PC-9 (cell line): ENCODE results near the gene BCR. TPM values are rescaled to one million over a fixed set of nuclear protein-coding genes. Genes with fewer than 3 reads are reported as not detected.

ENCODE experiments used
- BruUV-seq: library from RNA; stranded (reverse); fragments of 400-500 nt; replicated peaks from 2 replicates; lab custom pipeline; 2021; lab: Mats Ljungman, UMichigan
- CTCF ChIA-PET: fragments of 300-600 bp; sonication (Branson Sonifier 250); formaldehyde crosslinking; loops from one replicate; lab custom pipeline; 2022; ENCODE audit warnings: antibody characterized with exemption; lab: Charles Lee
- POLR2A ChIA-PET: fragments of 300-600 bp; sonication (Branson Sonifier 250); formaldehyde crosslinking; loops from one replicate; lab custom pipeline; 2022; ENCODE audit warnings: antibody characterized with exemption; ENCODE audit not compliant: unreplicated experiment; lab: Charles Lee
- DNase-seq, 2 experiments: peaks; one replicate each; pipeline versions ENCODE4 v3.0.0 to v3.0.0-alpha.2; 2015 to 2022; ENCODE audit warnings: mixed read lengths in 1 of 2
- H2AFZ ChIP-seq: fragments of 200-600 bp; sonication (generic); 2 replicates; pipeline ENCODE4 v1.8.1; 2017; ENCODE audit warnings: antibody characterized with exemption
- H3F3A ChIP-seq: fragments of 200-600 bp; sonication (generic); 2 replicates; pipeline ENCODE4 v1.8.1; 2017; ENCODE audit warnings: antibody characterized with exemption, mild to moderate bottlenecking, low read depth; ENCODE audit not compliant: insufficient read depth
- H3K27ac ChIP-seq: fragments of 200-600 bp; sonication (generic); 2 replicates; pipeline ENCODE4 v1.6.1; 2016; ENCODE audit warnings: mixed run types
- H3K27me3 ChIP-seq: fragments of 200-600 bp; sonication (generic); 2 replicates; pipeline ENCODE4 v1.6.1; 2016; ENCODE audit warnings: low read depth, mixed run types; ENCODE audit not compliant: insufficient read depth
- H3K36me3 ChIP-seq: fragments of 200-600 bp; sonication (generic); 2 replicates; pipeline ENCODE4 v1.6.1; 2016; ENCODE audit warnings: low read depth, mixed run types
- H3K4me1 ChIP-seq: fragments of 200-600 bp; sonication (generic); replicated peaks from 2 replicates; pipeline ENCODE4 v1.6.1; 2016; ENCODE audit warnings: mixed run types; ENCODE audit not compliant: insufficient read depth
- H3K4me2 ChIP-seq: fragments of 200-600 bp; sonication (generic); 2 replicates; pipeline ENCODE4 v1.6.1; 2017; ENCODE audit warnings: mixed run types
- H3K4me3 ChIP-seq: fragments of 200-600 bp; sonication (generic); 2 replicates; pipeline ENCODE4 v1.6.1; 2016; ENCODE audit warnings: mixed run types
- H3K79me2 ChIP-seq: fragments of 200-600 bp; sonication (generic); 2 replicates; pipeline ENCODE4 v1.6.1; 2017; ENCODE audit warnings: low read depth, mixed run types
- H3K9me2 ChIP-seq: fragments of 200-600 bp; sonication (generic); 2 replicates; pipeline ENCODE4 v1.8.1; 2017; ENCODE audit warnings: mild to moderate bottlenecking; ENCODE audit not compliant: insufficient read depth
- H3K9me3 ChIP-seq: fragments of 200-600 bp; sonication (generic); 2 replicates; pipeline ENCODE4 v1.8.1; 2016; ENCODE audit warnings: low read depth; ENCODE audit not compliant: insufficient read depth
- H4K20me1 ChIP-seq: fragments of 200-600 bp; sonication (generic); 2 replicates; pipeline ENCODE4 v1.8.1; 2017; ENCODE audit not compliant: insufficient read depth
- CTCF ChIP-seq: fragments of 200-600 bp; sonication (generic); conservative IDR thresholded peaks from 2 replicates; pipeline ENCODE4 v1.6.1; 2017; ENCODE audit warnings: mixed run types, antibody characterized with exemption, mild to moderate bottlenecking, moderate library complexity
- EZH2 ChIP-seq: fragments of 200-600 bp; sonication (generic); IDR thresholded peaks from 2 replicates; pipeline ENCODE4 v1.8.0; 2017; ENCODE audit warnings: antibody characterized with exemption, low read depth
- intact Hi-C: fragments of 100-400 bp; cut with micrococcal nuclease; formaldehyde crosslinking; loops from one replicate; pipeline ENCODE4 v1.10.0; 2022; ENCODE audit not compliant: unreplicated experiment
- total RNA-seq: library from RNA; stranded (reverse); gene quantifications from 2 replicates; pipeline ENCODE4 v1.2.3, GENCODE V29; 2021

BCR gene
- total RNA-seq, 1 experiment from 2014 or later, result 47.8 TPM

GRCh38 chr22:23153994-23154393 lies 26.3 kb upstream of the BCR start:
- TF ChIP-seq EZH2, result no peak
- TF ChIP-seq CTCF, result no peak

GRCh38 chr22:23154461-23154860 lies 25.8 kb upstream of the BCR start:
- TF ChIP-seq EZH2, result no peak
- no peak for TF ChIP-seq CTCF
- H3K9me3 ChIP-seq, result no peaks in the 10 kb centered on the region
- no peaks in the 10 kb centered on the region for H4K20me1 ChIP-seq
- H2AFZ ChIP-seq, result no peak overlapping the region
- H3K36me3 ChIP-seq, result no peaks in the 10 kb centered on the region
- no peaks in the 10 kb centered on the region for H3K9me2 ChIP-seq
- ChIA-PET CTCF (no interaction called here), POLR2A (no interaction called here)
- peaks cover 20% of the 10 kb centered on the region; the same call in 1 of the 2 replicates for H3K4me1 ChIP-seq
- no peaks in the 10 kb centered on the region; the same call in 1 of the 2 replicates for H3F3A ChIP-seq
- DNase-seq, result no peak
- intact Hi-C loops, result no loop called here
- H3K27ac ChIP-seq, result no peak overlapping the region
- H3K27me3 ChIP-seq, result no peaks in the 10 kb centered on the region
- no peak overlapping the region for H3K4me2 ChIP-seq
- BruUV-seq, result no TSS peak
- no peaks in the 10 kb centered on the region for H3K79me2 ChIP-seq
- H3K4me3 ChIP-seq, result no peak overlapping the region

More at GRCh38 chr22:23153994-23154393, 26.3 kb upstream of the BCR start:
- no peak for DNase-seq
- intact Hi-C loops, result no loop called here
- H3K4me2 ChIP-seq, result no peak overlapping the region
- CTCF ChIA-PET, result no interaction called here
- H4K20me1 ChIP-seq, result no peaks in the 10 kb centered on the region
- H3K4me1 ChIP-seq, result peaks cover 20% of the 10 kb centered on the region; the same call in 1 of the 2 replicates
- no peaks in the 10 kb centered on the region for H3K9me3 ChIP-seq
- H3K36me3 ChIP-seq, result no peaks in the 10 kb centered on the region
- no peaks in the 10 kb centered on the region for H3K9me2 ChIP-seq
- no peaks in the 10 kb centered on the region for H3K27me3 ChIP-seq
- BruUV-seq, result no TSS peak
- no peak overlapping the region for H2AFZ ChIP-seq
- H3F3A ChIP-seq, result no peaks in the 10 kb centered on the region; the same call in 1 of the 2 replicates
- H3K4me3 ChIP-seq, result no peak overlapping the region
- no peaks in the 10 kb centered on the region for H3K79me2 ChIP-seq
- POLR2A ChIA-PET, result no interaction called here
- no peak overlapping the region for H3K27ac ChIP-seq

- peaks cover 20% of the 10 kb centered on the region; the same call in 1 of the 2 replicates for H3K4me1 ChIP-seq
- no peaks in the 10 kb centered on the region for H3K36me3 ChIP-seq
- H2AFZ ChIP-seq, result no peak overlapping the region
- H4K20me1 ChIP-seq, result no peaks in the 10 kb centered on the region
- no peaks in the 10 kb centered on the region for H3K79me2 ChIP-seq
- TF ChIP-seq EZH2 (no peak), CTCF (no peak)
- H3F3A ChIP-seq, result no peaks in the 10 kb centered on the region; the same call in 1 of the 2 replicates
- no peaks in the 10 kb centered on the region for H3K9me3 ChIP-seq
- intact Hi-C loops, result no loop called here
- no peak overlapping the region for H3K27ac ChIP-seq
- no peak overlapping the region for H3K4me2 ChIP-seq
- no peaks in the 10 kb centered on the region for H3K27me3 ChIP-seq
- CTCF ChIA-PET, result no interaction called here
- POLR2A ChIA-PET, result no interaction called here
- H3K4me3 ChIP-seq, result no peak overlapping the region
- no peaks in the 10 kb centered on the region for H3K9me2 ChIP-seq
- no TSS peak for BruUV-seq
- DNase-seq, result no peak
Observed at GRCh38 chr22:23155143-23155542, 25.2 kb upstream of the BCR start.
